ENCODE results near the gene MYH11.
A peak's percentile ranks its signal among the peaks of the same experiment; 100 is the strongest.
"Not testable (repeated sequence)": the region's sequence is repeated elsewhere in the genome, so short reads cannot be mapped to it uniquely, and the experiment has no call there.

MYH11 gene

GRCh38 chr16:15803618-15804017 is 53.2 kb downstream of the MYH11 start:
- no peak for DNase-seq

GRCh38 chr16:15799851-15800495 is 56.9 kb downstream of the MYH11 start:
- DNase-seq: no peak

GRCh38 chr16:15798671-15799070 is 58.2 kb downstream of the MYH11 start:
- no peak for DNase-seq

GRCh38 chr16:15796885-15797284 is 59.9 kb downstream of the MYH11 start:
- DNase-seq: no peak

GRCh38 chr16:15795615-15796014 is 61.2 kb downstream of the MYH11 start:
- DNase-seq: no peak

GRCh38 chr16:15792563-15792971 is 64.3 kb downstream of the MYH11 start:
- DNase-seq: no peak

GRCh38 chr16:15790458-15790857 is 66.4 kb downstream of the MYH11 start:
- DNase-seq: no peak

GRCh38 chr16:15789816-15790215 is 67.0 kb downstream of the MYH11 start:
- DNase-seq: not testable (repeated sequence)

GRCh38 chr16:15788846-15789239 is 68.0 kb downstream of the MYH11 start:
- no peak for DNase-seq

- DNase-seq: no peak
Observed at GRCh38 chr16:15786501-15786900, 70.3 kb downstream of the MYH11 start.

- DNase-seq: no peak
Observed at GRCh38 chr16:15785386-15786059, 71.3 kb downstream of the MYH11 start.

GRCh38 chr16:15783985-15784384 is 72.8 kb downstream of the MYH11 start:
- DNase-seq: no peak

- no peak for DNase-seq
Observed at GRCh38 chr16:15782573-15783365, 74.1 kb downstream of the MYH11 start.

- DNase-seq: no peak
Observed at GRCh38 chr16:15781650-15782049, 75.2 kb downstream of the MYH11 start.

- DNase-seq: no peak
Observed at GRCh38 chr16:15780805-15781204, 76.0 kb downstream of the MYH11 start.

GRCh38 chr16:15779664-15780351 is 77.0 kb downstream of the MYH11 start:
- no peak for DNase-seq

GRCh38 chr16:15778999-15779614 is 77.7 kb downstream of the MYH11 start:
- DNase-seq: no peak

- no peak for DNase-seq
Observed at GRCh38 chr16:15778204-15778743, 78.6 kb downstream of the MYH11 start.

- DNase-seq: peak; percentile 16
Observed at GRCh38 chr16:15777533-15778203, 79.2 kb downstream of the MYH11 start.

- DNase-seq: no peak
Observed at GRCh38 chr16:15776572-15776971, 80.3 kb downstream of the MYH11 start.

- DNase-seq: no peak
Observed at GRCh38 chr16:15775663-15776304, 81.0 kb downstream of the MYH11 start.
